Measurements from ENCODE around the gene SRSF2.
"Not testable (repeated sequence)": the region's sequence is repeated elsewhere in the genome, so short reads cannot be mapped to it uniquely, and the experiment has no call there.

The SRSF2 gene

GRCh38 chr17:76700270-76700616 lies 36.9 kb downstream of the SRSF2 start:
- DNase-seq = no peak

- DNase-seq = not testable (repeated sequence)
These were observed 38.6 kb downstream of the SRSF2 start for GRCh38 chr17:76698466-76698977.

GRCh38 chr17:76697702-76698465 lies 39.2 kb downstream of the SRSF2 start:
- DNase-seq = no peak

- no peak for DNase-seq
These were observed 40.1 kb downstream of the SRSF2 start for GRCh38 chr17:76696763-76697701.

- no peak for DNase-seq
These were observed 41.9 kb downstream of the SRSF2 start for GRCh38 chr17:76695059-76695831.

- no peak for DNase-seq
These were observed 45.5 kb downstream of the SRSF2 start for GRCh38 chr17:76691379-76692191.

- DNase-seq = no peak
These were observed 46.4 kb downstream of the SRSF2 start for GRCh38 chr17:76690596-76691280.

- no peak for DNase-seq
These were observed 47.3 kb downstream of the SRSF2 start for GRCh38 chr17:76689859-76690258.

- DNase-seq = no peak
These were observed 48.9 kb downstream of the SRSF2 start for GRCh38 chr17:76688165-76688622.

- no peak for DNase-seq
These were observed 49.6 kb downstream of the SRSF2 start for GRCh38 chr17:76687298-76688164.

- no peak for DNase-seq
These were observed 50.4 kb downstream of the SRSF2 start for GRCh38 chr17:76686538-76687297.

GRCh38 chr17:76685846-76686245 lies 51.3 kb downstream of the SRSF2 start:
- DNase-seq = no peak

- no peak for DNase-seq
These were observed 51.8 kb downstream of the SRSF2 start for GRCh38 chr17:76685366-76685765.

GRCh38 chr17:76684756-76685155 lies 52.4 kb downstream of the SRSF2 start:
- DNase-seq = no peak
